Naive thymus-derived CD8-positive, alpha-beta T cell (primary cell): Measurements from ENCODE around the gene RABEP1. TPM values are rescaled to one million over a fixed set of nuclear protein-coding genes. Genes with fewer than 3 reads are reported as not detected.

ENCODE experiments used
- ATAC-seq, 2 donors: fragments of 150-1000 bp; cut with Tn5 transposase in 1 of 2; sonication (Bioruptor Pico), chemical (Tn5 transposase) in 1 of 2; 1 replicate in 1 of 2; 2 replicates in 1 of 2; pipeline ENCODE4 v1.10.0; 2021; ENCODE audit warnings: mild to moderate bottlenecking in 2 of 2, moderate library complexity in 2 of 2
- POLR2A ChIA-PET: fragments of 350-600 bp; sonication (Branson Sonifier 250); formaldehyde crosslinking; loops from one replicate; lab custom pipeline; 2021; ENCODE audit warnings: antibody characterized with exemption; lab: Charles Lee
- DNase-seq, 10 donors: peaks; one replicate each; pipeline versions ENCODE4 v3.0.0 to v3.0.0-alpha.2; 2020 to 2022
- H3K27ac Mint-ChIP-seq, 10 donors: one replicate each; pipeline ENCODE4 v1.8.0; 2020 to 2022; ENCODE audit warnings: mild to moderate bottlenecking in 10 of 10, mixed read lengths in 10 of 10, moderate library complexity in 4 of 10, inconsistent platforms in 1 of 10
- H3K27me3 Mint-ChIP-seq, 5 donors: one replicate each; pipeline ENCODE4 v1.8.0; 2021 to 2022; ENCODE audit warnings: mixed read lengths in 5 of 5
- H3K36me3 Mint-ChIP-seq, 3 donors: one replicate each; pipeline ENCODE4 v1.8.0; 2020 to 2022; ENCODE audit warnings: mixed read lengths in 3 of 3, mild to moderate bottlenecking in 2 of 3, inconsistent platforms in 1 of 3
- H3K4me1 Mint-ChIP-seq, 4 donors: one replicate each; pipeline ENCODE4 v1.8.0; 2021 to 2022; ENCODE audit warnings: mixed read lengths in 4 of 4
- H3K4me3 Mint-ChIP-seq, 10 donors: one replicate each; pipeline ENCODE4 v1.8.0; 2020 to 2022; ENCODE audit warnings: mild to moderate bottlenecking in 10 of 10, mixed read lengths in 10 of 10, moderate library complexity in 6 of 10, inconsistent platforms in 1 of 10
- H3K9me3 Mint-ChIP-seq, 9 donors: one replicate each; pipeline ENCODE4 v1.8.0; 2020 to 2022; ENCODE audit warnings: mixed read lengths in 9 of 9, mild to moderate bottlenecking in 3 of 9, inconsistent platforms in 1 of 9, moderate library complexity in 1 of 9
- polyA plus RNA-seq, 3 donors: library from polyadenylated mRNA; unstranded; fragments of 300-500 nt; fragmentation: Illumina TruSeq; gene quantifications; one replicate each; pipeline ENCODE4 v1.2.3, GENCODE V29; 2021
- total RNA-seq, 8 experiments: library from RNA in 2 of 8; stranded (reverse) in 2 of 8; gene quantifications; one replicate each; pipeline ENCODE4 v1.2.3 and lab custom pipeline; 2021 to 2026

RABEP1 gene
- total and polyA plus RNA-seq, 5 experiments from 2014 or later: 23.5 to 58.6 (median 32.7) TPM

- POLR2A ChIA-PET: no interaction called here
- Mint-ChIP-seq H3K27me3 (no peaks in the 10 kb centered on the region), H3K36me3 (peaks cover 5 to 83% (median 20%) of the 10 kb centered on the region in 3 donors), H3K4me1 (peaks cover 0 to 1% (median 0%) of the 10 kb centered on the region in 4 donors), H3K27ac (peak overlapping the region in 3 of 10 donors; percentile 16 to 38 (median 16)), H3K9me3 (no peaks in the 10 kb centered on the region), H3K4me3 (no peak overlapping the region)
- no peak for DNase-seq
- ATAC-seq: no peak
Observed at GRCh38 chr17:5370411-5370810, 88.3 kb downstream of the RABEP1 start.

GRCh38 chr17:5373112-5373511, 91.0 kb downstream of the RABEP1 start:
- H3K36me3 Mint-ChIP-seq: peaks cover 5 to 88% (median 22%) of the 10 kb centered on the region in 3 donors
- no peak for DNase-seq
- no peaks in the 10 kb centered on the region for H3K9me3 Mint-ChIP-seq
- ATAC-seq: no peak
- H3K27me3 Mint-ChIP-seq: no peaks in the 10 kb centered on the region
- no peak overlapping the region for H3K4me3 Mint-ChIP-seq
- H3K27ac Mint-ChIP-seq: peak overlapping the region in 4 of 10 donors; percentile 4 to 47 (median 20)
- peaks cover 0 to 1% (median 0%) of the 10 kb centered on the region in 4 donors for H3K4me1 Mint-ChIP-seq
- POLR2A ChIA-PET: no interaction called here

GRCh38 chr17:5378566-5379207, 96.6 kb downstream of the RABEP1 start:
- H3K27me3 Mint-ChIP-seq: no peaks in the 10 kb centered on the region
- H3K27ac Mint-ChIP-seq: peak overlapping the region; percentile 49 to 88 (median 82)
- POLR2A ChIA-PET: interaction anchor here (0.6 to 1.2 kb wide), 3 partner anchors 41 to 158 kb away, joined by 3 to 10 read pairs (median 3); partner anchors contain the start of gene NUP88
- H3K36me3 Mint-ChIP-seq: peaks cover 18 to 93% (median 19%) of the 10 kb centered on the region in 3 donors
- ATAC-seq (no peak), DNase-seq (no peak)
- no peak overlapping the region for H3K4me3 Mint-ChIP-seq
- H3K9me3 Mint-ChIP-seq: no peaks in the 10 kb centered on the region
- H3K4me1 Mint-ChIP-seq: peaks cover 0 to 6% (median 1%) of the 10 kb centered on the region in 4 donors

- Mint-ChIP-seq H3K27ac (peak overlapping the region in 9 of 10 donors; percentile 49 to 88 (median 76)), H3K9me3 (no peaks in the 10 kb centered on the region), H3K4me3 (peak overlapping the region in 1 of 10 donors; percentile 30), H3K4me1 (peaks cover 0 to 6% (median 1%) of the 10 kb centered on the region in 4 donors), H3K27me3 (no peaks in the 10 kb centered on the region), H3K36me3 (peaks cover 16 to 95% (median 19%) of the 10 kb centered on the region in 3 donors)
- POLR2A ChIA-PET: interaction anchor here (0.6 to 1.1 kb wide), 2 partner anchors 17 to 70 kb away, joined by 3 read pairs; no protein-coding TSS in a partner anchor
- DNase-seq (no peak), ATAC-seq (no peak)
Observed at GRCh38 chr17:5379351-5380107, 97.4 kb downstream of the RABEP1 start.

GRCh38 chr17:5380491-5381135, 98.5 kb downstream of the RABEP1 start:
- ATAC-seq (no peak), DNase-seq (no peak)
- peaks cover 0 to 6% (median 1%) of the 10 kb centered on the region in 4 donors for H3K4me1 Mint-ChIP-seq
- no peak overlapping the region for H3K4me3 Mint-ChIP-seq
- H3K27ac Mint-ChIP-seq: peak overlapping the region in 7 of 10 donors; percentile 18 to 86 (median 54)
- POLR2A ChIA-PET: interaction anchor here (0.6 to 1.5 kb wide), 3 partner anchors 9 to 48 kb away, joined by 3 to 4 read pairs (median 4); no protein-coding TSS in a partner anchor
- no peaks in the 10 kb centered on the region for H3K9me3 Mint-ChIP-seq
- no peaks in the 10 kb centered on the region for H3K27me3 Mint-ChIP-seq
- H3K36me3 Mint-ChIP-seq: peaks cover 16 to 94% (median 19%) of the 10 kb centered on the region in 3 donors

- Mint-ChIP-seq H3K4me3 (no peak overlapping the region), H3K27ac (peak overlapping the region in 8 of 10 donors; percentile 5 to 86 (median 61)), H3K4me1 (peaks cover 0 to 6% (median 1%) of the 10 kb centered on the region in 4 donors), H3K27me3 (no peaks in the 10 kb centered on the region), H3K36me3 (peaks cover 16 to 96% (median 22%) of the 10 kb centered on the region in 3 donors), H3K9me3 (no peaks in the 10 kb centered on the region)
- POLR2A ChIA-PET: interaction anchor here (0.6 to 1.5 kb wide), 4 partner anchors 10 to 133 kb away, joined by 3 to 4 read pairs (median 4); no protein-coding TSS in a partner anchor
- DNase-seq (no peak), ATAC-seq (no peak)
Observed at GRCh38 chr17:5381542-5381941, 99.5 kb downstream of the RABEP1 start.

- H3K27ac Mint-ChIP-seq: peak overlapping the region in 3 of 10 donors; percentile 7 to 60 (median 32)
- no peaks in the 10 kb centered on the region for H3K9me3 Mint-ChIP-seq
- H3K27me3 Mint-ChIP-seq: no peaks in the 10 kb centered on the region
- H3K36me3 Mint-ChIP-seq: peaks cover 17 to 96% (median 33%) of the 10 kb centered on the region in 3 donors
- H3K4me3 Mint-ChIP-seq: no peak overlapping the region
- ATAC-seq: no peak
- no peak for DNase-seq
- peaks cover 7 to 12% (median 11%) of the 10 kb centered on the region in 4 donors for H3K4me1 Mint-ChIP-seq
- POLR2A ChIA-PET: interaction anchor here (0.6 kb wide), 2 partner anchors 9 to 171 kb away, joined by 4 read pairs; no protein-coding TSS in a partner anchor
Observed at GRCh38 chr17:5391678-5392077, 109.6 kb downstream of the RABEP1 start.

- Mint-ChIP-seq H3K27ac (peak overlapping the region in 1 of 10 donors; percentile 20), H3K36me3 (peaks cover 13 to 92% (median 27%) of the 10 kb centered on the region in 3 donors)
- POLR2A ChIA-PET: interaction anchor here (0.8 kb wide), 1 partner anchor 17 kb away, joined by 3 read pairs; no protein-coding TSS in a partner anchor
Observed at GRCh38 chr17:5396612-5397011, 114.5 kb downstream of the RABEP1 start.

GRCh38 chr17:5399767-5400166, 117.7 kb downstream of the RABEP1 start:
- peaks cover 0 to 61% (median 21%) of the 10 kb centered on the region in 3 donors for H3K36me3 Mint-ChIP-seq

More at GRCh38 chr17:5396612-5397011, 114.5 kb downstream of the RABEP1 start:
- no peak overlapping the region for H3K4me3 Mint-ChIP-seq
- no peak for ATAC-seq
- H3K4me1 Mint-ChIP-seq: peaks cover 0 to 6% (median 0%) of the 10 kb centered on the region in 4 donors
- DNase-seq: no peak
- H3K27me3 Mint-ChIP-seq: no peaks in the 10 kb centered on the region
- H3K9me3 Mint-ChIP-seq: no peaks in the 10 kb centered on the region

GRCh38 chr17:5405400-5405799, 123.3 kb downstream of the RABEP1 start:
- Mint-ChIP-seq H3K36me3 (peaks cover 0 to 18% (median 18%) of the 10 kb centered on the region in 3 donors), H3K27ac (peak overlapping the region in 2 of 10 donors; percentile 42 to 47), H3K27me3 (no peaks in the 10 kb centered on the region), H3K4me1 (peaks cover 5 to 12% (median 8%) of the 10 kb centered on the region in 4 donors), H3K4me3 (no peak overlapping the region), H3K9me3 (no peaks in the 10 kb centered on the region)
- POLR2A ChIA-PET: interaction anchor here (0.6 kb wide), 1 partner anchor 16 kb away, joined by 3 read pairs; no protein-coding TSS in a partner anchor
- ATAC-seq: no peak
- no peak for DNase-seq

More at GRCh38 chr17:5399767-5400166, 117.7 kb downstream of the RABEP1 start:
- no peak for ATAC-seq
- H3K4me1 Mint-ChIP-seq: no peaks in the 10 kb centered on the region
- H3K4me3 Mint-ChIP-seq: no peak overlapping the region
- POLR2A ChIA-PET: interaction anchor here (0.7 kb wide), 1 partner anchor 9 kb away, joined by 4 read pairs; no protein-coding TSS in a partner anchor
- no peak overlapping the region for H3K27ac Mint-ChIP-seq
- DNase-seq: no peak
- no peaks in the 10 kb centered on the region for H3K9me3 Mint-ChIP-seq
- H3K27me3 Mint-ChIP-seq: no peaks in the 10 kb centered on the region

GRCh38 chr17:5408186-5408585, 126.1 kb downstream of the RABEP1 start:
- peaks cover 0 to 37% (median 31%) of the 10 kb centered on the region in 3 donors for H3K36me3 Mint-ChIP-seq
- no peaks in the 10 kb centered on the region for H3K9me3 Mint-ChIP-seq
- no peak overlapping the region for H3K27ac Mint-ChIP-seq
- ATAC-seq (no peak), DNase-seq (no peak)
- peaks cover 14 to 31% (median 27%) of the 10 kb centered on the region in 4 donors for H3K4me1 Mint-ChIP-seq
- no peaks in the 10 kb centered on the region for H3K27me3 Mint-ChIP-seq
- H3K4me3 Mint-ChIP-seq: no peak overlapping the region
- POLR2A ChIA-PET: no interaction called here
